Measurements from ENCODE around the gene CEP170B. TPM values are rescaled to one million over a fixed set of nuclear protein-coding genes. Genes with fewer than 3 reads are reported as not detected.
A peak's percentile ranks its signal among the peaks of the same experiment; 100 is the strongest.

Gene CEP170B
- total RNA-seq, 4 donors from 2014 or later: 1.2 to 28.8 (median 8.3) TPM

DNA sequence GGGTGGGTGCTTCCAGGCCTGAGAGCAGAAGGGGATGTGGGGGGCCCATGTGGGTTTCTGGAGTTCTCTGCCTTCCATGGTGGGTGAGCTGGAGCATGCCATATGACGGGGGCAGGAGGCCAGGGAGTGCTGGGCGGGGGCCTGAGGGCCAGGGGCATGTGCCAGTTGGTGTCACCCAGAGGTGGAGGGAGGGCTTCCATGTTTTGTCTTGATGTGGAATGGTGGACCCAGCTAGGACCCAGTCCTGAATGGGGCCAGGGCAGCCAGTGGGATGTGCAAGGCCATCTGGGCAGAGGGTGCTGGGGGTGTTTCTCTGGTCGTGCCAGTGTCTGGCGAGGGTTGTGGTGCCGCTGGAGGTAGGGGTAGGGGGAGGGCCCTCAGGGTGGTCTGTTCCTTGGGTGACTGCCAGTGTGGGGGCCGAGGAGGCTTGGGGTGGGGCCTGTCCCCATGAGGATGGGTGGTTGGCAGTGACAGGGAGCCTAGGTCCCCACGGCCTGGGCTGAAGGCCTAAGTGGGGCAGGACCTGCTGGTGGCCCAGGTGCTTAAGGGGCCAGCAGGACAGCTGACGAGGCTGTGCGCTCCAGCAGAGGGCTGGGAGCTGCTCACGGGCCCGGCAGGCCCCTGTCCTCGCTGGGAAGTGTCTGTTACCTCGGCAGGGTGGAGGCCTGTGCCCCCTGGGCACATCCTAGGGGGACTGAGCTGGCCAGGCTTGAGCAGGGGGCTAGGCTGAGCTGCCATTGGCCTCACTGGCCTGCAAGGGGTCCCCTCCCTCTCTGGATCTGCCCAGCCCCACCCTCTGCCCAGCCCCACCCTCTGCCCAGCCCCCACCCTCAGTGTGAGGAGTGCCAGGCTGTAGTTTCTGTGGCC, 26.8 kb downstream of the CEP170B start:
- H3K27me3 ChIP-seq: no peaks in the 10 kb centered on the region
- intact Hi-C loops (cut with DNase I; ENCODE audit: low total_unique reads): no loop called here
- no peak overlapping the region for H3K27ac ChIP-seq
- TF ChIP-seq, protein P1, sequence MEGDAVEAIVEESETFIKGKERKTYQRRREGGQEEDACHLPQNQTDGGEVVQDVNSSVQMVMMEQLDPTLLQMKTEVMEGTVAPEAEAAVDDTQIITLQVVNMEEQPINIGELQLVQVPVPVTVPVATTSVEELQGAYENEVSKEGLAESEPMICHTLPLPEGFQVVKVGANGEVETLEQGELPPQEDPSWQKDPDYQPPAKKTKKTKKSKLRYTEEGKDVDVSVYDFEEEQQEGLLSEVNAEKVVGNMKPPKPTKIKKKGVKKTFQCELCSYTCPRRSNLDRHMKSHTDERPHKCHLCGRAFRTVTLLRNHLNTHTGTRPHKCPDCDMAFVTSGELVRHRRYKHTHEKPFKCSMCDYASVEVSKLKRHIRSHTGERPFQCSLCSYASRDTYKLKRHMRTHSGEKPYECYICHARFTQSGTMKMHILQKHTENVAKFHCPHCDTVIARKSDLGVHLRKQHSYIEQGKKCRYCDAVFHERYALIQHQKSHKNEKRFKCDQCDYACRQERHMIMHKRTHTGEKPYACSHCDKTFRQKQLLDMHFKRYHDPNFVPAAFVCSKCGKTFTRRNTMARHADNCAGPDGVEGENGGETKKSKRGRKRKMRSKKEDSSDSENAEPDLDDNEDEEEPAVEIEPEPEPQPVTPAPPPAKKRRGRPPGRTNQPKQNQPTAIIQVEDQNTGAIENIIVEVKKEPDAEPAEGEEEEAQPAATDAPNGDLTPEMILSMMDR (IDR thresholded peaks at IDR 0.05): no peak
- H3K4me1 ChIP-seq: no peaks in the 10 kb centered on the region
- DNase-seq: peak; percentile 16 to 17
- H3K9me3 ChIP-seq: no peaks in the 10 kb centered on the region
- no peaks in the 10 kb centered on the region for H3K36me3 ChIP-seq
- no peak overlapping the region for H3K4me3 ChIP-seq

DNA sequence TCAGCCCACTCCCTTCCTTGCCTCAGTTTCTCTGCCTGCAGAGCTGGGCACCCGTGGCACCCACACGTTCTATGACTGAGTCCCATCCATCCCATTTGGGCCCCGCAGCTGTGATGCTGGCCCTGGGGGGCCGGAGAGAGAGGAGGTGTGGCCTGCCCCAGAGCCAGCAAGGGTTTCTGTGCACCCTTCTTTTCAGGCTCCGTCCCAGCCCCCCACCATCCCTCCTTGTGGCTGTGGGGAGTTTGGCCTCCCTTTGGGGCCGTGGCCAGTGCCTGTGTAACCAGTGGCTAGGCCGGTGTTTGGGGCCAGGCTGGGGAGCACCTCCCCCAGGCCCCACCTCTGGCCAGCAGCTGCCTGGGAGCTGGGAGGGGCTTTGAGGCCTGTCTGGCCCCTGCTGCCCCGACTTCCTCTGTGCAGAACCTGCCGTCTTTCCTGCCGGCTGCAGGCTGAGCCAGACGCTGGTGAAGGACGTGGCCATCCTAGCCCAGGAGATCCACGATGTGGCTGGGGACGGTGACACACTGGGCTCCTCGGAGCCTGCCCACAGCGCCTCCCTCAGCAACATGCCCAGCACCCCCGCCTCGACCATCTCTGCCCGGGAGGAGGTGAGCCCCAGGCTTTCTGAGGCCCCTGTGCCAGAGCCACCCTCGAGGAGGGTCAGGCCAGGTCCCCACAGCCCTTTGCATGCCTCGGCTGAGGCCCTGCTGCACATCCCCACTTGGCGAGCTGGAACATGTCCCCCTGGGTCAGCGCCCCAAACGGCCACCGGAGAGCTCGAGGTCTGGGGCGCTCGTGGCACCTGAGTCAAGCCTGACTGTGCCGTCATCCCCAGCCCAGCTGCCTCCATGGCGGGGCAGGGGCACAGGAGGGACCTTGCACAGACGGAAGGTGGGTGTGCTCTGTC, 27.7 kb downstream of the CEP170B start:
- DNase-seq: peak; percentile 11 to 15
- intact Hi-C loops (cut with DNase I; ENCODE audit: low total_unique reads): no loop called here
- Histone ChIP-seq H3K36me3 (no peaks in the 10 kb centered on the region), H3K9me3 (no peaks in the 10 kb centered on the region), H3K27me3 (no peaks in the 10 kb centered on the region), H3K4me3 (no peak overlapping the region), H3K4me1 (no peaks in the 10 kb centered on the region), H3K27ac (no peak overlapping the region)
- TF ChIP-seq, protein P1 (IDR thresholded peaks at IDR 0.05): no peak
- TF ChIP-seq POLR2A (IDR thresholded peaks at IDR 0.05): no peak

DNA sequence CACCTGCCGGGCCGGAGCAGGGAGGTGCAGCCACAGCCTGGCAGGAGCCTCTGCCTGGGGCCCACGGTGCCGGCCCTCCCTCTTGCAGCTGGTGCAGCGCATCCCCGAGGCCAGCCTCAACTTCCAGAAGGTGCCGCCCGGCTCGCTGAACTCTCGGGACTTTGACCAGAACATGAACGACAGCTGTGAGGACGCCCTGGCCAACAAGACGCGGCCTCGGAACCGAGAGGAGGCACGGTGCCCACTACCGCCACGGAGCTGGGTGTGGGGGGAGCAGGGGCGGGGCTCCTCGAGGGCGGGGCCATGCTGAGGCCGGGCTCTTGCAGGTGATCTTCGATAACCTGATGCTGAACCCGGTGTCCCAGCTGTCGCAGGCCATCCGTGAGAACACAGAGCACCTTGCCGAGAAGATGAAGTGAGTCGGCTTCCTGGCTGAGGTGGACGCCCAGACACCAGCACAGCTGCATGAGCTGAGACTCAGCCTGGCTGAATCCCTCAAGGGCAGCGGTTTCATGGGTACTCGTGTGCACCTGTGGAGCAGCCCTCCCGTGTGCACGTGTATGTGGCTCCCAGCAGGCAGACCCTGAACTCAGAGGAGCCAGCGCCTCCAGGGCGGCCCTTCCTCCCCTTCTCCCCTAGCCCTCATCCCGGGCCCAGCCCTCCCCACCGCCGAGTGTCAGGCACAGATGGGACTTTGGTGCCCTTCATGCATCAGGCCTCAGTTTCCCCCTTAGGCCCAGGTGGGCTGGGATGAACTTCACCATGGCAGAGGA, 28.6 kb downstream of the CEP170B start:
- Histone ChIP-seq H3K27me3 (no peaks in the 10 kb centered on the region), H3K4me1 (no peaks in the 10 kb centered on the region), H3K4me3 (no peak overlapping the region), H3K9me3 (no peaks in the 10 kb centered on the region), H3K27ac (no peak overlapping the region), H3K36me3 (no peaks in the 10 kb centered on the region)
- DNase-seq: peak; percentile 16 to 17
- TF ChIP-seq, protein P1 (IDR thresholded peaks at IDR 0.05): no peak
- TF ChIP-seq POLR2A (IDR thresholded peaks at IDR 0.05): no peak
- intact Hi-C loops (cut with DNase I; ENCODE audit: low total_unique reads): no loop called here

DNA sequence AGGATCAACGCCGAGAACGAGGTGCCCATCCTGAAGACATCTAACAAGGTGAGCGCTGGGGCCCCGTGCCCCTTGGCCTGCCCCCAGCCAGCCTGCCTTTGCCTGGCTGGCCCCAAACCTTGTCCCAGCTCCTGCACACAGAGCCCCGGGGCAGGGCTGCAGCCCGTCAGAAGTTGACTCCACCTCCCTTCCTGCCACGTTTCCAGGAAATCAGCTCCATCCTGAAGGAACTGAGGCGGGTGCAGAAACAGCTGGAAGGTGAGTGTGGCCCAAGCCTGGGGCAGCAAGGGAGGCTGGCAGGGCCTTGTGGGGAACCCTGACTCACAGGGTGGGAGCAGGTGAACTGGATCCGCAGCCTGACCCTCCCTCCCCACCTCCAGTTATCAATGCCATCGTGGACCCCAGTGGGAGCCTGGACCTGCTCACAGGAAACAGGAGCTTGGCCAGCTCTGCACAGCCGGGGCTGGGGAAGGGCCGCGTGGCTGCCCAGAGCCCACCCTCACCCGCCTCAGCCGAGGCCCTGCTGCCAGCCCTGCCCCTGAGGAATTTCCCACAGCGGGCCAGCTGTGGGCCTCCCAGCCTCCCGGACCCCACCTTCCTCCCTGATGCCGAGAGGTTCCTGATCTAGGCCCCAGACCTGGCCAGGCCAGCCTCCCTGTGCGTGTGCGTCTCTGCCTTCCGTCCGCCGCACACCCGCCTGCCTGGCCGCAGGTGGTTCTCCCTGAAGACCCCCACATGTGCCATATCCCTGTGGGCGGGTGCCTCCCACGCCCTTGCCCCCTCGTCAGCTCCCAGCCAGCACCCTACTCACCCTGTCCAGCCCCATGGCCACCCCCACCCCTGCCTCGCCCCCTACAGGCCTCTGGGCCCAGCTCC, 29.5 kb downstream of the CEP170B start:
- Histone ChIP-seq H3K4me1 (no peaks in the 10 kb centered on the region), H3K4me3 (no peak overlapping the region), H3K27me3 (no peaks in the 10 kb centered on the region), H3K27ac (no peak overlapping the region), H3K9me3 (no peaks in the 10 kb centered on the region), H3K36me3 (no peaks in the 10 kb centered on the region)
- intact Hi-C loops (cut with DNase I; ENCODE audit: low total_unique reads): loop anchor here (5.0 kb wide), 1 partner anchor 153 kb away; no protein-coding TSS in a partner anchor
- DNase-seq: peak; percentile 14 to 15
- no peak for TF ChIP-seq POLR2A (IDR thresholded peaks at IDR 0.05)
- TF ChIP-seq, protein P1 (IDR thresholded peaks at IDR 0.05): no peak

Measured in uterus (tissue), 4 donors.